Embryonic facial prominence (tissue), 1 donor: ENCODE data around the gene DKK1.

ENCODE experiments used
- DNase-seq: peaks from one replicate; pipeline ENCODE4 v3.0.0-alpha.2; 2016; ENCODE audit errors: extremely low spot score

The DKK1 gene, protein sequence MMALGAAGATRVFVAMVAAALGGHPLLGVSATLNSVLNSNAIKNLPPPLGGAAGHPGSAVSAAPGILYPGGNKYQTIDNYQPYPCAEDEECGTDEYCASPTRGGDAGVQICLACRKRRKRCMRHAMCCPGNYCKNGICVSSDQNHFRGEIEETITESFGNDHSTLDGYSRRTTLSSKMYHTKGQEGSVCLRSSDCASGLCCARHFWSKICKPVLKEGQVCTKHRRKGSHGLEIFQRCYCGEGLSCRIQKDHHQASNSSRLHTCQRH

DNA sequence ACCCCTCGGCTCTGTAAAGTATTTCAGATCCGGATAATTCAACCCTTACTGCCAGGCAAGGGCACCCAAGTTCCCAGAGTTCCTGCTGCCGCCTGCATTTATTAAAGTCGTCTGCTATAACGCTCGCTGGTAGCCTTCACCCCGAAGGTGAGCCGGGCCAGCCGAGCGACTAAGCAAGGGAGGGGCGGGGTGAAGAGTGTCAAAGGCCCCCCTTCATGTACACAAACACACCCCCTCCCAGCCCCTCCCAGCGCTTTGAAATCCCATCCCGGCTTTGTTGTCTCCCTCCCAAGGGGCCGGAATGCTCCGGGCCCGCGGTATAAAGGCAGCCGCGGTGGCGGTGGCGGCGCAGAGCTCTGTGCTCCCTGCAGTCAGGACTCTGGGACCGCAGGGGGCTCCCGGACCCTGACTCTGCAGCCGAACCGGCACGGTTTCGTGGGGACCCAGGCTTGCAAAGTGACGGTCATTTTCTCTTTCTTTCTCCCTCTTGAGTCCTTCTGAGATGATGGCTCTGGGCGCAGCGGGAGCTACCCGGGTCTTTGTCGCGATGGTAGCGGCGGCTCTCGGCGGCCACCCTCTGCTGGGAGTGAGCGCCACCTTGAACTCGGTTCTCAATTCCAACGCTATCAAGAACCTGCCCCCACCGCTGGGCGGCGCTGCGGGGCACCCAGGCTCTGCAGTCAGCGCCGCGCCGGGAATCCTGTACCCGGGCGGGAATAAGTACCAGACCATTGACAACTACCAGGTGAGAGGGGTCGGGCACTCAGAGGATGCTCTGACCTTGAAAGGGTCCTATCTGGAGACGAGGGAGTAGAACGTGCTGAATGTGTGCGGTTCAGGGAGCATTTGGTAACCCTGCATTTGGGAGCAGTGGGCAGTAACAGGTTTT is at the start of gene DKK1:
TSS of gene DKK1 (plus strand) at position 349 of the 889 bp plus-strand sequence. CDS start at position 503, 154 bp downstream.
- no peak for DNase-seq

DNA sequence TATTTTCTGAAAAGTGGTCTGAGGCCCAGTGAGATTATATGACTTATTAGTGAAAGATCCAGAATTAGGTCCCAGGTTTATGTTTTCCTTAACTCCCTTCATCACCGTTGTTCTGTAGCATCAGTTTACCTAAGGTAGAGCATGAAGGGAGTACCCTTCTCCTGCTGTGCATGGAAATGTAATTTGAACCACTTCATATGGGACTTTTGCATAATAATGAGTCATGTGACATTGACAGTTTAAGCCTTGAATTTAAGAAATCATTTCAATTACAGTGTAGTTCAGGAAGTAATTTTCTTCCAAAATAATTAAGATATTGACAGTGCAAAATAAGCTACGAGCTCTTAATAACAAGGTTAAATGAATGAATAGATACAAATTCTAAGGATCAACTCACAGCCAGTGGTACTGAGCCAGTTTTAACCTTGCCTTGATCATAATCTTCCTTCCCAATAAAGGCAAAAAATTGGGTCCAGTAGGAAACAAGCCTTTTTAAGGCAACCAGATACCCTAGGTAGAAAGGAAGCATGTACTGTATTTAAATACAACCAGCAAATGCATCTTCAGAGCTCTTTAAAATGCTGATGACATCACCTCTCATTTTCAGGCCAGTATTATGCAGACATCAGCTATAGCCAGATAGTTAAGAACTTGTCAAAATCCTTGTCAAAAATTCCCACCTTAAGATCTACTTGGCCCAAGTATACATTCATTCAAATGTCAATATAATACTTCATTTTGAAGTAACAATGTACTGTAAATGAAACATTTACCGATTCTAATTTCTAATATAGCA is 48.8 kb upstream of the DKK1 start:
- no peak for DNase-seq

DNA sequence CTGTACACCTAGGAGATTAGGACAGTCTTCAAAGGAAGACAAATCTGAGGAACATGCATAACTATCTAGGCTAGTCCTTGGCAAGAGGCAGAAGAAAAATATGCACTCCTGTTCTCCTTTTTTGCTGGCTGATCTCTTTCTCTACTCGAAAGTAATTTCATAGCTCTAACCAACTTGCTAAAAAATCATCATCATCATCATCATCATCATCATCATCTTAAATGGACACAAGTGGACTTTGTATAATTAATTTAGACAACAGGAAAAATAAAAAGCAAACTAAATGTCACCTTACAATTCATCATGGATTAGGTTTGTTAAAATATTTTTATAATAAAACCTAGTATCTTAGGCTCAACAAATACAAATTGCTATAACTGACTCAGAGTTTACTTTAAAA is 47.2 kb upstream of the DKK1 start:
- DNase-seq = no peak

DNA sequence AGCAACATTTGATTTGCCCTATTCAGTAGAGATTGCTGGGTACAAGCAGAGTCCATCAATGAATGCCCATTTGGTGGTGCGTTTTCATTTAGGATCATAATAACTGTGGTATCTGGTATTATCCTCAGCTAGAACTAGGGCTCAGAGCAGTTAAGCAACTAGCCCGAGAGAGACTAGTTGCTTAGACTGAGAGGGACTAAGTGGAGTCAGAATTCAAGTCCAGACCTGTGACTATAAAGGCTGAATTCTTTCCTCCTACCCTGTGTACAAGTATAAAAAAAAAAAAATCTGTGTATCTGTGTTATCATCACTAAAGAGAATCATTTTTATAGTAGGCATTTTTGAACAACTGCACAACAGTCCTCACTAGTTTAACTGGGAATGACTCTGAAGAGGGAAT is 45.3 kb upstream of the DKK1 start:
- DNase-seq = no peak

DNA sequence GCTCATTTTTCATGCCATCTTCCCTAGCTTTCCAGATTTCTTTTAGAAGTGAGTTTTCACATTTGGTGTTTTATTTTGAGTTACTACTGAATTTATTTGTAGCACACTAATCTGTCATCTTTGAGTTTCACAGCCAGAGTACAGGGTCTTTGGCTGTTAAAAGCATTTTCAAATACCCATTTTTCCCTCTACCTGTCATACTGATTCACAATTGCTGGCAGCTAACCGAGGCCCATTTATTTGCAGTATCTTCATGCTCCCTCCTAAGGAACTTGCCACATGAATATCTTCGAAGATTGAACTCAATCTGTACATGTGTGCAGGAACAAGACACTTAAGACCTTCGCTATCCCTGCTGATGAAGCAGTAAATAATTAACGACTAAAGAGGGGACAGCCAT is 44.8 kb upstream of the DKK1 start:
- no peak for DNase-seq

DNA sequence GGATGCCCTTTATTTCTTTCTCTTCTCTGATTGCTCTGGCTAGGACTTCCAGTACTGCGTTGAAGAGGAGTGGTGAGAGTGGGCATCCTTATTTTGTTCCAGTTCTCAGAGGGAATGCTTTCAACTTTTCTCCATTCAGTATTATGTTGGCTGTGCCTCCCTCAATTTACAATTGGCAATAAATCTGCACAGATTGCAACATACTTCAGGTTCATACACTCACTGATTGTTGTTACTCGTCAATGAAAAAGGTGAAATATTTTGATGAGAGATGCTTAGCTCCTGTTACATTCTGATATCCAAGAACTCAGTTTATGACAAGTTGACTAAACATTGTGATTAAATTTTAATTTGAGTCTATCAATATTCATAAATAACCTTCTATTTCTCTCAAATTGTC is 37.9 kb upstream of the DKK1 start:
- no peak for DNase-seq

DNA sequence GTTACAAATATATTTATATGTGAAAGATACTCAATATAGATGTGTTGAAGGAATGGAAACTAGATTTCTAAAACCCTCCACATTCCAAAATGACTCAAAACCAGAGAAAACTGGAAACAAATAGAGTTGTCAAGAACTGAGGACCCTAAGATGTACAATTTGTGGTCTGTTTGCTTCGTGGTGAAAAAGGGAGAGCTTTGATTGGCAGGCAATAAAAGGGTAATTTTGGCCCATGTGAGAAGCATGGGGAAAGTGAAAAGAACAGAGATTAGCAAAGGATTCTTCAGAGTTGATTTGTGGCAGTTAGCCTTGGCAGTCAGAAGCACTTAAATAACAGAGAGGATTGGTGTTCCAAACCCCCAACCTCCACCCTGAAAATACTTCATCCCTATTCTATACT is 37.1 kb upstream of the DKK1 start:
- no peak for DNase-seq

DNA sequence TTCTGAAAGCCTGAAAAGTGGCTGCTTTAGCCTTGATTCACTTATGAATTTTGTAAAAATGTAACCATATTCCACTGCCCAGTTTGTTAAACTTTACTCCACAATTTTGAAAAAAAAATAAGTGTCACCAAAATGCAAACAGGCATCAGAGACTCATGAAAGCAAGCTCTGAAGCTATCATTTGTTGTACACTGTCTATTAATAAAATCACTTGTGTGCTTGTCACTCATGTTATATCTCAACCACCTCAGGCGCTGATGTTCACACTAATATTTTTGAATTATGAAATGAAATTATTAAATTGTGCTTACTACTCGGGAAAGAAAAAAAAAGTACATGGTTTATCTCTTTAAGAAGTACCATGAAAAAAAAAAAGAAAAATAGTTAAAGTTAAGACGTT is 34.5 kb upstream of the DKK1 start:
- DNase-seq = no peak

DNA sequence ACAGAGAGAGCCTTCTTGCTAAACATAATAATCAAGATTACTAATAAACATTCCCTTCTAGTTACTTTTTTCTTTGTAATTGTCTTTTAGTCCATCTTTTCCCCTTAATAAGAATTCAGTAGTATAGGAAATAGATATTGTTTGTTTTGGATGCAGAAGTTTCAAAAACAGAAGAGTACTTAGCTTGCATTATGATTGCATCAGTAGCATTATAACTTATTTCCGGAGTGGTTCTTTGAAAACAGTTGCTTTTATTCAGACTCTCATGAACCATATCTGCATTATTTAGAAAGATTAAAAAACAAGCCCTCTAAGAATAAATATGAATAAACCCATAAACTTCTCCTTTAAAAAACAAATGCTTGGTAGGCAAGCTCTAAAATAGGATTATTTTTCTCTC is 34.0 kb upstream of the DKK1 start:
- DNase-seq = no peak

DNA sequence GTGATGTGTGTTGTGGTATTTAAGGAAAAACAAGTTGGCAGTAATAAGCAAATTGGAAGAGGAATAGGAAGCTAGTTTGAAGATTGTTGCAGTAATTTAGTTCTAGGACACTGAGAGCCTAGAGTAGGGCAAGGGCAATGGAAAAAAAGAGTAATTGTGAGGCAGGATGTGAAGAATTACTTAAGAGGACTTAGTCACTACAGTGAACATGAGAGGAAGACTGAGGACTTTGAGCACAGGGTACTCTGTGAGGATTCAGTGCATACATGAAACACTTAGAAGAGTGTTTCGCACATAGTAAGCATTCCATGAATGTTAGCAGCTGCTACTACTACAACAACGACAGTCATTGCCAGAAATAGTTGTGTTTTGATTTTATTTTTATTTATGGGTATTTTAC is 30.9 kb upstream of the DKK1 start:
- DNase-seq = no peak

DNA sequence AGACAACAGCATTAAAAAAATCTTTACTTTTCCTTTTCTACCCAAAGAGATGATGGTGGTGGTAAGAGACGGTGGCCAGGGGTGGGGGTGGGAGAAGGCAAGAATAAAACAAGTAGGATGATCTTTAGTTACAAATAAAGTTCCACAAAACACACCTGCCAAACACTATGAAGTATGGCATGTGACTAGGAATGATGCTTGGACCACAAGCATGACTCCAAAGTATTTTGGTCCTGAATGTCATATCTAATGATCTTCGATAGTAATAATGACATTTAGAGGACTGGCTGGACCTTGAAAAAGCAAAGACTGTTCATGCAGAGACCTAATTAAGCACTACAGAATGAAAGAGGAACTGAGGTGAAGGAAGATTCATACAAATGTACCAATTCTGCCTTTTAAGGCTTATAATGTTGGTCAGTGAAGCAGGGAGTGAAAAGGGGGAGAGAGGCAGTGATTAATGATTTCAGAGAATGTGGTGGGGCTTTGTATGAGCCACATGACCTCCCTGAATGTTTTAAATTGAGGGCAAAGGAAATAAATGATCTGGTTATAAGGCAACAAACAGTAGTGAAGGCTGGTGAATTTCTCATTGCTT is 29.6 kb upstream of the DKK1 start:
- no peak for DNase-seq

DNA sequence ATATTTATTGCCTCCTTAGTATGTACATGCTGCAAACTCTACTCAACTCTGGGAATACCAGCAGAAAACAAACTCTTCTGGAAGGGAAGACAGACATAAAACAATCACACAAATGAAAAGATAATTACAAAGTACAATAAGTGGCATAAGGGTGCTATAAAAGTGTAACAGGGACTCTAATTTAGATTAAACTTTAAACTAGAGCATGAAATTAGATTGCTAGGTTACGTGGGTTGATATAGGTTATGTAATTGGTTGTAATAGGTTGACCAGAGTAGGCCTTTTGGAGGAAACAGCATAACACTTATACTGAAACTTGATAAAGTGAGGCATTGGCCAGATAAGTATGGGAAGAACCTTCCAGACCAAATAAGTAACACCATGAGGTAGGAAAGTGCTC is 26.2 kb upstream of the DKK1 start:
- no peak for DNase-seq

DNA sequence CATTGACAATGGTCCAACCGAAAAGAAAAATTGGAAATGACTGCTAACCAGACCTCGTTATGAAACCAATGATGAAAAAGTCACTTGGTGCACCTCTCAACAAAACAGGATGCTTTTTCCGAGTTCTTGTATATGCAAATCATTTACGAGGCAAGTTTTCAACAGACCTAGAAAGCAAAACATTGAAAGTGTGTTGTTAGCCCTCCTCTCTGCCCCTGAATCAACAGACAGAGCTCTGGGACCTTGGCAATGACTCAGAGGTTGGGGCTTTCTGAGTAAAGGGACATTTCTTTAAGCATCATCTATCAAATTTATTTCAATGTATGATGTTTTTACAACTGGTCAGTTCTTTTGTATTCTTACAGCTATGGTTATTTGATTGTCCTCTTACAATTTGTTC is 16.3 kb upstream of the DKK1 start:
- DNase-seq = no peak

DNA sequence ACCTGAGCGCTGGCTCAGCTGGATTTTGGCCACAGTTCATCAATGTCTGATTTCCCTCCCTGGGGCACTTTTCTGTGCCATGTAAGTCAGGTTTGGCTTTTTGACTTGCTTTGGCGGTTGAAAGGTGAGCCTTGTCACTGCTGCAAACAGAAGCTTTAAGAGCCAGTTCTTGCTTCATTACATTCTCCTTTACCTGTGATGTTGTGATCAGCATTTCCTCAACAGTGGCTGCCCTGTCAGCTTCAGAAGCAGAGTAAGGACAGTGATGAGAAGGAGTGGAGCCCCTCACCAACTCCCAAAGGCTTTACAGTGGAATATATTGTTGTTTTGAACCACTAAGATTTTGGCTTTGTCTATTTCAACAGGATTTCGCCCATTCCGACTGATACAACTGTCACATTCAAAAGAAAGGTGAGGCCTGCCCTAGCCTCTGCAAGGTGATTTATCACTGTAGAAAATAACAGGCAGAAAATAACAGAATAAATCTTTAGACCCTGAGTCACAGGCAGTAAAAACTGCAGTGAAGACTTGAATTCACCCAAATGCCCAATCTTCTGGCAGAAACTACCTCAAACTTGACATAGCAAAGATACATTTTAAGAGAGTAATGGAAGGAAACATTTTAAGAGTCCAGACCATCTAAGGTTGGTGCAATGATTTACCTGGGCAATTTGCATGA is 13.3 kb upstream of the DKK1 start:
- no peak for DNase-seq

DNA sequence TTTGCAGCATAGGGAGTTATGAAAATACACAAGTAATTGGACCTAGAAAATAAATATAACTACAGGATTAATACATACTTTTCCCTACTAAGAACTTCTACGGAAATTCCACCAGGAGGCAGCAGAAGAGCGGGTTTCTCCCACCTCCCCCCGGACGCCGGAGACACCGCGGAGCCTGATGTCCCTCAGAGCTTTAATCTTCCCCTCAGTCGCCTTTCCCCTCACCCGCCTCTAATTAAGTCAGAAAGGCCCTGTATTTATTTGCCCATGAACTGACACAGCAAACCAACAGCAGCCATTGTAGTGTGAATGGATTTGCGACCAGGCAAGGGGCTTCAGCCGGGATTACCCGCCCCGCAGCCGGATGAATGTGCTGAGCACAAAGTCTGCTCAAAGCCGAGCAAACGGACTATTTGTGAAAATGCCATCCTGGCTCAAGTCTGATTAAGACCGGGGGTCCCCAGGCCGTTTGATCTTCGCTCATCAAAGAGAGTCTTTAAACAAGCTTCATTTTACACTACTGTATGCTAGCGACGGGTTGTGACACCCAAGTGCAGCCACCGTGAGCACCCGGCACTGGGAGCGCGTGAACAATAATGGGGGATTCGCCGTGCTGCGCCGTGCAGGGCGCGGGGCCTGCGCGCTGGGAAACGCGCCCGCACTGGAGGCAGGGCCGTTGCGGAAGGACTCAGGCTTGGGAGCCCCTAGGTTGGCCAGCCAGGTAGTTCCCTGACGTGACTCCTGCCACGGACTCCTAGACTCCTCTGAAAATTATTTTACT is 5.6 kb upstream of the DKK1 start:
- DNase-seq = no peak

DNA sequence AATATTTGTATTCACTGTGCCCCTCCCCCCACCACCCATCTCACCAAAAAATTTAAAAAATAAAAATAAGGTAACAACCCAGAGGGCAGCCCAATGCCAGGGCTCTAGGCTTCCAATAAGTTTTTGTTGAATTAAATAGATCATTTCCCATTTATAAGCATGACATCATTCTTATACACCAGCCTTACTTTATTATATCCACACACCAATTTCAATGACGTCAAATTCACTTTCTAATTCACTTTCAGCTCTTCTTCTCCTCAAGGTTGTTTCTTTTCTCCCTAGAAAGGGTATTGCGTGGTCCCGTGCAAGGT is 1.2 kb upstream of the DKK1 start:
- DNase-seq = no peak

DNA sequence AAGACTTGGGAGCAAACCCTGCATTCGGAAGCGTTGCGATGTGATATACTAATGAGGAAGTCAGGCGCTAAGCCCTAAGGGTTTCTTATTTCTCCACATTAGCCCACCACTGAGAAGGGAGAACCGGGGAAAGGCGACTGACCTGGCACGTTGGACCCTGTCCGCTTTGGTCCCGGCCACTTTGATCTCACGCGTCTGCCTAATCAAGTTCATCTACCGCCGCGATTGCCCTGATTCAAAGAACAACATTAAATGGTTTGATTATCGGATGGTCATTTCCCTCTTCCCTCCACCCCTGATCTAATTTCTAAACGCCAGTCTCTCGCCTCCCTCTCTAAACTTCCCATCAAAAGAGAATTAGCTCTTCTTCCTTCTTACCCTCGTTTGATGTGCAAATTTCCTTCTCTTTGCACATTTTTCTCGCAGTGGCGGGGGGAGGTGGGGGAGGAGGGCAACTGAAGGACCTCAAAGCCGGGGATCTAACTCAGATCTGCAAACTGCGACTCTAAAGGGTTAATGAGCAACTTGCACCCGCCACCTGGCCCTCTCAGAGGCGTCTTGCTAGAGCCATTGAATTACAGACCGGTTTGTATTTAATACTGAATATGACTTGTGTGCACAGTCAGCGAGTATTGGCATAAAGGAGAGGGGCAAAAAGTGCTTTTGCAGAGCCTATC is 687 bp upstream of the DKK1 start:
- DNase-seq = no peak

DNA sequence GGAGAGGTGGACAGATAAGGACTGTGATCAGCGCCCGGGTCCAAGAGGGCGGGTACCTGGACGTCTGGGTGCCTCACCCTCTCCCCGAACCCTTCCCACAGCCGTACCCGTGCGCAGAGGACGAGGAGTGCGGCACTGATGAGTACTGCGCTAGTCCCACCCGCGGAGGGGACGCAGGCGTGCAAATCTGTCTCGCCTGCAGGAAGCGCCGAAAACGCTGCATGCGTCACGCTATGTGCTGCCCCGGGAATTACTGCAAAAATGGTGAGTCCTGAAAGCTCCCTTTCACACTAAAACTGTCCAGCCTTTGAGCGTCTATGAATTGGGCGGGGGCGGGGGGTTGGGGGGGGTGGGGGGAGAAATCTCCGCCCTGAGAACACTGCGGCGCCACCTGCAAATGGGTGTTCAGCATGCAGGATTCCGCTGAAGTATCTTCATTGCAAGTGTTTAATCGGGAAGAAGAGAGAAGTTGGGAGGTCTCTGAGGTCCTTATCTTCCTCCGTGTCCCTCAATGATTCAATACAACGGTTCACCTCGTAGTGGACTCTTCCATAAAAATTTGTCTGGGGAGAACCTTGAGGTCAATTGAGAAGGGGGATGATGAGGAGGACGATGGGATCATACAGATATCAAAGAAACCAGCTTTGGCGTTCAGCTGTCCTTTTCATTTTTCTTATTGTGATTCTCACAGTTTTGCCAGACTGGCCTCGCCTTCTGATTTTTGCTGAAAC is 906 bp downstream of the DKK1 start:
- DNase-seq = no peak

DNA sequence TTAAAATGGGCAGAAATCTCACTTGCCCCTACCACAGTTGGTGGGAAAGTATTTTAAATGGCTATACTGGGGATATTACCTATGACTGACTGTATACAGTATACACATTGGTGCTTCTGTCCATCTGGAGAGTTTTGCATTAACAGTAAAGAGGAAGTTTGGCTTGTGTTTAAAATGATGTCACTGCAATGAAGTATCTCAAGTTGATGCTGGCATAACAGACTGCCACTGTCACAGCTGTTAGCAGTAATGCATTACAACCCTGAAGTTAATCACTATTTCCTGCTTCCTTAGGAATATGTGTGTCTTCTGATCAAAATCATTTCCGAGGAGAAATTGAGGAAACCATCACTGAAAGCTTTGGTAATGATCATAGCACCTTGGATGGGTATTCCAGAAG is 1.9 kb downstream of the DKK1 start:
- DNase-seq = no peak

DNA sequence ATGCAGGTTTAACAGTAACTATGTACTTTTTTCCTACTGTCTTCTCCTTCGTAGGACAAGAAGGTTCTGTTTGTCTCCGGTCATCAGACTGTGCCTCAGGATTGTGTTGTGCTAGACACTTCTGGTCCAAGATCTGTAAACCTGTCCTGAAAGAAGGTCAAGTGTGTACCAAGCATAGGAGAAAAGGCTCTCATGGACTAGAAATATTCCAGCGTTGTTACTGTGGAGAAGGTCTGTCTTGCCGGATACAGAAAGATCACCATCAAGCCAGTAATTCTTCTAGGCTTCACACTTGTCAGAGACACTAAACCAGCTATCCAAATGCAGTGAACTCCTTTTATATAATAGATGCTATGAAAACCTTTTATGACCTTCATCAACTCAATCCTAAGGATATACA is 2.4 kb downstream of the DKK1 start:
- no peak for DNase-seq
